Testis (tissue), 3 donors: ENCODE data around the gene HAPLN1. TPM values are rescaled to one million over a fixed set of nuclear protein-coding genes. Genes with fewer than 3 reads are reported as not detected.

ENCODE experiments used
- DNase-seq: peaks from one replicate; pipeline ENCODE4 v3.0.0-alpha.2; 2019
- H3K27ac ChIP-seq, 2 donors: fragments of 200-600 bp; sonication (generic); one replicate each; pipeline ENCODE4 v1.5.1; 2019
- H3K27me3 ChIP-seq: fragments of 200-600 bp; sonication (generic); one replicate; pipeline ENCODE4 v1.5.1; 2019
- H3K36me3 ChIP-seq: fragments of 200-600 bp; sonication (generic); one replicate; pipeline ENCODE4 v1.5.1; 2017; ENCODE audit warnings: low read depth; ENCODE audit errors: missing control alignments
- H3K4me1 ChIP-seq: fragments of 200-600 bp; sonication (generic); one replicate; pipeline ENCODE4 v1.5.1; 2019
- H3K4me3 ChIP-seq, 2 donors: fragments of 200-600 bp; sonication (generic); one replicate each; pipeline ENCODE4 v1.5.1; 2017 to 2019
- H3K9me3 ChIP-seq: fragments of 200-600 bp; sonication (generic); one replicate; pipeline ENCODE4 v1.5.1; 2017
- CTCF ChIP-seq, 3 experiments: fragments of 450-650 bp in 2 of 3; fragments of 200-600 bp in 1 of 3; sonication (generic) in 1 of 3; IDR thresholded peaks; one replicate each; pipeline ENCODE4 v1.5.1; 2016 to 2019; ENCODE audit warnings: antibody characterized with exemption in 3 of 3, mild to moderate bottlenecking in 2 of 3, moderate library complexity in 1 of 3
- POLR2A ChIP-seq: fragments of 450-650 bp; IDR thresholded peaks from one replicate; pipeline ENCODE4 v1.6.1; 2017; ENCODE audit warnings: antibody characterized with exemption, mild to moderate bottlenecking, moderate library complexity
- WGBS, 2 donors: methylation state at CpG; one replicate each; pipeline ENCODE4 v1.1.5; 2018; 5-methylcytosine and 5-hydroxymethylcytosine counted together
- intact Hi-C: fragments of 100-400 bp; cut with DNase I; formaldehyde crosslinking; loops from one replicate; pipeline ENCODE4 v1.15.1; 2023; ENCODE audit warnings: low total_unique reads
- polyA plus RNA-seq: library from polyadenylated mRNA; stranded (reverse); fragments of 350-450 nt; fragmentation: Illumina TruSeq; extraction: RNeasy Lipid Tissue Mini Kit (QIAGEN cat#74804); gene quantifications from one replicate; pipeline ENCODE4 v1.2.3, GENCODE V29; 2014; ENCODE audit warnings: low read depth, low replicate concordance; ENCODE audit not compliant: insufficient read depth
- total RNA-seq, 2 donors: library from RNA; depleted of rRNA; stranded (reverse); fragments of >200 nt; gene quantifications; one replicate each; pipeline ENCODE4 v1.2.3, GENCODE V29; 2016

HAPLN1 gene
- total and polyA plus RNA-seq, 3 donors from 2014 or later = not detected

- H3K27me3 ChIP-seq = no peaks in the 10 kb centered on the region
- no peaks in the 10 kb centered on the region for H3K36me3 ChIP-seq
- no peak overlapping the region for H3K4me3 ChIP-seq
- H3K4me1 ChIP-seq = no peaks in the 10 kb centered on the region
- H3K27ac ChIP-seq = no peak overlapping the region
- TF ChIP-seq CTCF (IDR thresholded peaks at IDR 0.05) = no peak
- TF ChIP-seq POLR2A = no peak
- intact Hi-C loops = no loop called here
- no peaks in the 10 kb centered on the region for H3K9me3 ChIP-seq
- no peak for DNase-seq
These were observed 55.0 kb downstream of the HAPLN1 start for GRCh38 chr5:83665631-83666030.

- no peaks in the 10 kb centered on the region for H3K36me3 ChIP-seq
- no peak overlapping the region for H3K27ac ChIP-seq
- 77 to 81% methylated on average over 3 of the region's 3 CpGs for WGBS, 2 donors
- no peak overlapping the region for H3K4me3 ChIP-seq
- no peaks in the 10 kb centered on the region for H3K4me1 ChIP-seq
- no peaks in the 10 kb centered on the region for H3K27me3 ChIP-seq
- no peak for TF ChIP-seq POLR2A
- no peak for TF ChIP-seq CTCF (IDR thresholded peaks at IDR 0.05)
- DNase-seq = no peak
- intact Hi-C loops = no loop called here
- H3K9me3 ChIP-seq = no peaks in the 10 kb centered on the region
These were observed 58.1 kb downstream of the HAPLN1 start for GRCh38 chr5:83662558-83662957.

- Histone ChIP-seq H3K27me3 (no peaks in the 10 kb centered on the region), H3K9me3 (no peaks in the 10 kb centered on the region), H3K27ac (no peak overlapping the region), H3K36me3 (no peaks in the 10 kb centered on the region), H3K4me1 (no peaks in the 10 kb centered on the region), H3K4me3 (no peak overlapping the region)
- no peak for DNase-seq
- no peak for TF ChIP-seq POLR2A
- no peak for TF ChIP-seq CTCF (IDR thresholded peaks at IDR 0.05)
- WGBS, 2 donors = 90 to 100% methylated on average over 1 of the region's 1 CpG
- intact Hi-C loops = no loop called here
These were observed 62.7 kb downstream of the HAPLN1 start for GRCh38 chr5:83657807-83658525.

GRCh38 chr5:83654427-83654994 is 66.1 kb downstream of the HAPLN1 start:
- intact Hi-C loops = no loop called here
- Histone ChIP-seq H3K4me3 (no peak overlapping the region), H3K9me3 (no peaks in the 10 kb centered on the region), H3K36me3 (no peaks in the 10 kb centered on the region), H3K27ac (no peak overlapping the region), H3K4me1 (no peaks in the 10 kb centered on the region), H3K27me3 (no peaks in the 10 kb centered on the region)
- WGBS, 2 donors = 93 to 95% methylated on average over 1 of the region's 1 CpG
- TF ChIP-seq POLR2A (no peak), CTCF (IDR thresholded peaks at IDR 0.05) (no peak)
- DNase-seq = no peak

- H3K4me3 ChIP-seq = no peak overlapping the region
- peak; percentile 35 for DNase-seq
- no peaks in the 10 kb centered on the region for H3K27me3 ChIP-seq
- H3K9me3 ChIP-seq = no peaks in the 10 kb centered on the region
- H3K36me3 ChIP-seq = no peaks in the 10 kb centered on the region
- no peak overlapping the region for H3K27ac ChIP-seq
- no peaks in the 10 kb centered on the region for H3K4me1 ChIP-seq
- TF ChIP-seq CTCF (IDR thresholded peaks at IDR 0.05) (no peak), POLR2A (no peak)
- 23 to 36% methylated on average over 2 of the region's 2 CpGs for WGBS, 2 donors
- intact Hi-C loops = no loop called here
These were observed 67.0 kb downstream of the HAPLN1 start for GRCh38 chr5:83653669-83654068.
